Neural crest cell (in vitro differentiated cells): ENCODE measurements around the gene COL5A1. TPM values are rescaled to one million over a fixed set of nuclear protein-coding genes. Genes with fewer than 3 reads are reported as not detected.
"Not testable (repeated sequence)": the region's sequence is repeated elsewhere in the genome, so short reads cannot be mapped to it uniquely, and the experiment has no call there.

ENCODE experiments used
- DNase-seq: peaks from one replicate; pipeline ENCODE4 v3.0.0; 2021; ENCODE audit warnings: low read depth, mixed read lengths, low spot score
- H3K27ac Mint-ChIP-seq: one replicate; pipeline ENCODE4 v1.8.0; 2021; ENCODE audit warnings: mild to moderate bottlenecking, mixed read lengths; ENCODE audit not compliant: unreplicated experiment
- H3K27me3 Mint-ChIP-seq: 2 replicates; pipeline ENCODE4 v1.8.0; 2021; ENCODE audit warnings: low read depth, mild to moderate bottlenecking, mixed read lengths
- H3K36me3 Mint-ChIP-seq: 2 replicates; pipeline ENCODE4 v1.8.0; 2021; ENCODE audit warnings: low read depth, mild to moderate bottlenecking, mixed read lengths
- H3K4me1 Mint-ChIP-seq: 2 replicates; pipeline ENCODE4 v1.8.0; 2021; ENCODE audit warnings: mixed read lengths
- H3K4me3 Mint-ChIP-seq: one replicate; pipeline ENCODE4 v1.8.0; 2021; ENCODE audit warnings: mild to moderate bottlenecking, mixed read lengths
- H3K9me3 Mint-ChIP-seq: 2 replicates; pipeline ENCODE4 v1.8.0; 2021; ENCODE audit warnings: mixed read lengths
- total RNA-seq: library from RNA; stranded (reverse); gene quantifications from 2 replicates; pipeline ENCODE4 v1.2.1, GENCODE V29; 2021
- TF ChIP-seq, protein P1 (sequence below): fragments of 200-600 bp; sonication (generic); conservative IDR thresholded peaks from 2 replicates; pipeline ENCODE4 v1.5.0; 2021; ENCODE audit warnings: antibody characterized with exemption, mild to moderate bottlenecking

The COL5A1 gene
- total RNA-seq, 1 donor from 2014 or later = 19.4 TPM

GRCh38 chr9:134663753-134664415 is 22.3 kb downstream of the COL5A1 start:
- no peak overlapping the region for H3K27ac Mint-ChIP-seq
- H3K4me3 Mint-ChIP-seq = no peak overlapping the region

DNA sequence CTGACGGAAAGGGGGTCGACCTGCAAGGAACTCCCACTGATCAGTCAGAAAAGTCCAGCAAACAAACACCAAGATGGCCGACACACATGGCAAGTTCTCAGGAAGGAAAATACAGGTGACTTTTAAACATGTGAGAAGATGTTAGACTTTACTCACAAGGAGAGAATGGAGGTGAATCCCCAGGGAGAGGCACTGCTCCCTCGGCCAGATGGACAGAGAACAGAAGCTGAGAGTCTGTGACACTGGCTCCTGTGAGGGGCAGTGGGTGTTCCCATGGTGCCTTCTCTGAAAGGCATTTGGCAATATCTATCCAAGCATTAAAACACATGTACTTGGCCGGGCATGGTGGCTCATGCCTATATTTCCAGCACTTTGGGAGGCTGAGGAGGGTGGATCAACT is 22.8 kb downstream of the COL5A1 start:
- H3K36me3 Mint-ChIP-seq = peaks cover 8% of the 10 kb centered on the region
- H3K4me1 Mint-ChIP-seq = no peaks in the 10 kb centered on the region
- H3K27ac Mint-ChIP-seq = no peak overlapping the region
- TF ChIP-seq, protein P1, sequence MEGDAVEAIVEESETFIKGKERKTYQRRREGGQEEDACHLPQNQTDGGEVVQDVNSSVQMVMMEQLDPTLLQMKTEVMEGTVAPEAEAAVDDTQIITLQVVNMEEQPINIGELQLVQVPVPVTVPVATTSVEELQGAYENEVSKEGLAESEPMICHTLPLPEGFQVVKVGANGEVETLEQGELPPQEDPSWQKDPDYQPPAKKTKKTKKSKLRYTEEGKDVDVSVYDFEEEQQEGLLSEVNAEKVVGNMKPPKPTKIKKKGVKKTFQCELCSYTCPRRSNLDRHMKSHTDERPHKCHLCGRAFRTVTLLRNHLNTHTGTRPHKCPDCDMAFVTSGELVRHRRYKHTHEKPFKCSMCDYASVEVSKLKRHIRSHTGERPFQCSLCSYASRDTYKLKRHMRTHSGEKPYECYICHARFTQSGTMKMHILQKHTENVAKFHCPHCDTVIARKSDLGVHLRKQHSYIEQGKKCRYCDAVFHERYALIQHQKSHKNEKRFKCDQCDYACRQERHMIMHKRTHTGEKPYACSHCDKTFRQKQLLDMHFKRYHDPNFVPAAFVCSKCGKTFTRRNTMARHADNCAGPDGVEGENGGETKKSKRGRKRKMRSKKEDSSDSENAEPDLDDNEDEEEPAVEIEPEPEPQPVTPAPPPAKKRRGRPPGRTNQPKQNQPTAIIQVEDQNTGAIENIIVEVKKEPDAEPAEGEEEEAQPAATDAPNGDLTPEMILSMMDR = no peak
- H3K9me3 Mint-ChIP-seq = peaks cover 16% of the 10 kb centered on the region
- H3K27me3 Mint-ChIP-seq = peaks cover 2% of the 10 kb centered on the region
- DNase-seq = no peak
- no peak overlapping the region for H3K4me3 Mint-ChIP-seq

More at GRCh38 chr9:134663753-134664415, 22.3 kb downstream of the COL5A1 start:
- DNase-seq = no peak
- Mint-ChIP-seq H3K4me1 (no peaks in the 10 kb centered on the region), H3K36me3 (peaks cover 8% of the 10 kb centered on the region), H3K27me3 (peaks cover 2% of the 10 kb centered on the region), H3K9me3 (peaks cover 14% of the 10 kb centered on the region)
- TF ChIP-seq, protein P1 = no peak

DNA sequence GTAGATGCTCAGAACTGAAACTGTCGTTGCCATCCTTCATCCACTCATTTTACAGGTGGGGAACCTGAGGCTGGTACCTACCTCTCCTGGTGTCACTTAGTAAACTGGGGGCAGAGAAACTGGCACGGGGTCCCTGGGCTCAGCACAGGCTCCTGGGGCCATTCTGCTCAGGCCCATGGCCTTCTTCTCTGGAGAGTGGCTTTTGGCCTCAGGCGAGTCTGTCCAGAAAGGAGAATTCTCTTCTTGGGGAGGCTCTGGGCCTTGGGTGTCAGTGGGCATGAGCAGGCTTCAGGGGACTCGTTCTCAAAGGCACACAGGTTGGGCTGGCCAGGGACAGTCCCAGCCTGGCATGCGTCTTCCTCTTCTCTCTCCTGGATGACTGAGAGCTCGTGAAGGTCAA is 24.6 kb downstream of the COL5A1 start:
- Mint-ChIP-seq H3K36me3 (peaks cover 2% of the 10 kb centered on the region), H3K4me3 (no peak overlapping the region), H3K9me3 (peaks cover 12% of the 10 kb centered on the region), H3K27ac (no peak overlapping the region), H3K27me3 (peaks cover 2% of the 10 kb centered on the region), H3K4me1 (peaks cover 5% of the 10 kb centered on the region)
- no peak for DNase-seq
- TF ChIP-seq, protein P1 = no peak

DNA sequence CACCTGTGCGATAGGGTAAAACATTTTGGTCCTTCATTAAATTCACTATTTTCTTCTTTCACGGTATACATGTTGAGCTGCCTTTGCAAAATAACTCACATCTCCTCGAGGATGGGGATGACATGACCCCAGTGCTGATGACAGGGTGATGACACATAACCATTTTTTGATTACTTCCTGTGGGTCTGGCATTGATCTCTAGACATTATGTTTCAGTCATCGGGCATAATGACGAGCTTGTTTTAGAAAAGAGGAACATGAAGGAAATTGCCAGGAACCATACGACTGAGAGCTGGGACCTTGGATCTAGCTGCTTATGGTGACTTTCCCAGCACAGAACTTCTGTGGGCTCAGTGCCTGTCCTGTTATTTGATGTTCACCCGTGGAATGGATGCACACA is 25.2 kb downstream of the COL5A1 start:
- TF ChIP-seq, protein P1 = no peak
- no peak overlapping the region for H3K4me3 Mint-ChIP-seq
- DNase-seq = no peak
- H3K9me3 Mint-ChIP-seq = peaks cover 10% of the 10 kb centered on the region
- no peak overlapping the region for H3K27ac Mint-ChIP-seq
- H3K36me3 Mint-ChIP-seq = peaks cover 2% of the 10 kb centered on the region
- peaks cover 12% of the 10 kb centered on the region for H3K4me1 Mint-ChIP-seq
- H3K27me3 Mint-ChIP-seq = peaks cover 2% of the 10 kb centered on the region

- Mint-ChIP-seq H3K4me1 (peaks cover 13% of the 10 kb centered on the region), H3K9me3 (peaks cover 13% of the 10 kb centered on the region)
- not testable (repeated sequence) for H3K27ac Mint-ChIP-seq, H3K27me3 Mint-ChIP-seq, DNase-seq, H3K4me3 Mint-ChIP-seq, H3K36me3 Mint-ChIP-seq
Observed at GRCh38 chr9:134668977-134669376, 27.4 kb downstream of the COL5A1 start.

GRCh38 chr9:134669399-134669955 is 27.9 kb downstream of the COL5A1 start:
- Mint-ChIP-seq H3K9me3 (peaks cover 16% of the 10 kb centered on the region), H3K27ac (no peak overlapping the region), H3K36me3 (peaks cover 5% of the 10 kb centered on the region), H3K4me3 (no peak overlapping the region), H3K27me3 (peaks cover 2% of the 10 kb centered on the region), H3K4me1 (peaks cover 13% of the 10 kb centered on the region)
- TF ChIP-seq, protein P1 = no peak
- no peak for DNase-seq
